ENCODE data around the gene ADAMTS12. TPM values are rescaled to one million over a fixed set of nuclear protein-coding genes. Genes with fewer than 3 reads are reported as not detected.

Gene ADAMTS12
- total RNA-seq, 1 experiment from 2014 or later, result 0.15 TPM

DNA sequence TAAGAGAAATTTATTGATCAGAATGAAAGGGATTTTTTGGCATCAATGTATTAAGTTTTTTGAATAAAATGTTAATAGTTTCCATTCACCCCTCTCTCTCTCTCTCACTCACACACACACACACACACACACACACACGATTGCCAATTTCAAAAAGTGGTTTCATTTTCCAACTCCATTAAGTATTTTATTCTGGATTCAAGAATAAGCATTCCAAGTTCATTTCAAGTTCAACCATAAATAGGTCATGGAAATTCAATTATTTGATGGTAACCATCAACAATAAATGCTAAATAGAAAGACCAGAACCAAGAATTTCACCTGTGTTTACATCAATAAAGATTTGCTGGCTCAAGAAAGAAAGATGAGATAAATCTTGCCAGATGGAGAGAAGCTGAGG lies 171.6 kb downstream of the ADAMTS12 start:
- POLR2A ChIA-PET, result no interaction called here
- CTCF ChIA-PET, result no interaction called here
- no TSS peak for BruUV-seq (replicated peaks)
- H3K4me1 ChIP-seq (ENCODE audit: control insufficient read depth, insufficient read depth, low read length), result no peaks in the 10 kb centered on the region
- H3K27ac ChIP-seq (ENCODE audit: low read length), result no peak overlapping the region
- no peak for DNase-seq (ENCODE audit: low read depth, low spot score)
- no peak for ATAC-seq
- no peak for TF ChIP-seq POLR2AphosphoS5 (IDR thresholded peaks at IDR 0.05; ENCODE audit: low read depth, low read length)
- TF ChIP-seq REST (IDR thresholded peaks at IDR 0.05; ENCODE audit: insufficient read depth in 1 of 2, low read depth in 2 of 2, low read length in 1 of 2), result no peak
- no peak for TF ChIP-seq TCF7L2 (IDR thresholded peaks at IDR 0.05; ENCODE audit: low read depth, low read length)
- TF ChIP-seq, protein P1, sequence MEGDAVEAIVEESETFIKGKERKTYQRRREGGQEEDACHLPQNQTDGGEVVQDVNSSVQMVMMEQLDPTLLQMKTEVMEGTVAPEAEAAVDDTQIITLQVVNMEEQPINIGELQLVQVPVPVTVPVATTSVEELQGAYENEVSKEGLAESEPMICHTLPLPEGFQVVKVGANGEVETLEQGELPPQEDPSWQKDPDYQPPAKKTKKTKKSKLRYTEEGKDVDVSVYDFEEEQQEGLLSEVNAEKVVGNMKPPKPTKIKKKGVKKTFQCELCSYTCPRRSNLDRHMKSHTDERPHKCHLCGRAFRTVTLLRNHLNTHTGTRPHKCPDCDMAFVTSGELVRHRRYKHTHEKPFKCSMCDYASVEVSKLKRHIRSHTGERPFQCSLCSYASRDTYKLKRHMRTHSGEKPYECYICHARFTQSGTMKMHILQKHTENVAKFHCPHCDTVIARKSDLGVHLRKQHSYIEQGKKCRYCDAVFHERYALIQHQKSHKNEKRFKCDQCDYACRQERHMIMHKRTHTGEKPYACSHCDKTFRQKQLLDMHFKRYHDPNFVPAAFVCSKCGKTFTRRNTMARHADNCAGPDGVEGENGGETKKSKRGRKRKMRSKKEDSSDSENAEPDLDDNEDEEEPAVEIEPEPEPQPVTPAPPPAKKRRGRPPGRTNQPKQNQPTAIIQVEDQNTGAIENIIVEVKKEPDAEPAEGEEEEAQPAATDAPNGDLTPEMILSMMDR (IDR thresholded peaks at IDR 0.05), result no peak
- TF ChIP-seq SIN3A (IDR thresholded peaks at IDR 0.05; ENCODE audit: borderline replicate concordance, insufficient read depth, low read depth, low read length), result no peak
- H3K27me3 ChIP-seq (ENCODE audit: control insufficient read depth, insufficient read depth, low read length), result no peaks in the 10 kb centered on the region; the same call in 1 of the 2 replicates
- no peaks in the 10 kb centered on the region for H3K9me3 ChIP-seq (ENCODE audit: control insufficient read depth, insufficient read depth, low read depth, low read length)
- intact Hi-C loops (cut with micrococcal nuclease; ENCODE audit: unreplicated experiment), result no loop called here
- in situ Hi-C loops (cut with HindIII; ENCODE audit: low pct_unique_long_range_greater_than_20kb, low sequenced_read_pairs), result no loop called here
- no peaks in the 10 kb centered on the region for H3K36me3 ChIP-seq (ENCODE audit: control insufficient read depth, insufficient read depth, low read length)
- H3K4me3 ChIP-seq (ENCODE audit: low read depth in 2 of 2, low read length in 2 of 2), result no peak overlapping the region

DNA sequence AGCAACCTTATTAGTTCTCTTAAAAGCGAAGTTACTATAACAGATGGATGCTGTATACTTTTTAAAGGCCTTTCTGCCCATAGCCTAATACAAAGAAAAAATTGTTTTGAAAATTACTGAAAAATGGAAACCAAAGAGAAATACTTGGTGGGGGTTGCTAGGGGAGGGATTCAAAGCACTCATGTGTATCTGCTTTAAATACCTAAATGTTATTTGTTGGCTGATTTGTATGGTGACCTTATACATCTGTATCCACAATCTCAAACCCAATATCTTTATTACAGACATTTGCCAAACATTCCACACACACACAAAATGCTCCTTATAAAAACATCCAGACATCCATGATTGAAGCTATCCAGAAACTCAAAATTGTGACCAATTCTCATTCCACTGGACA lies 172.0 kb downstream of the ADAMTS12 start:
- Histone ChIP-seq H3K27me3 (ENCODE audit: control insufficient read depth, insufficient read depth, low read length) (no peaks in the 10 kb centered on the region; the same call in 1 of the 2 replicates), H3K27ac (ENCODE audit: low read length) (no peak overlapping the region), H3K36me3 (ENCODE audit: control insufficient read depth, insufficient read depth, low read length) (no peaks in the 10 kb centered on the region), H3K4me3 (ENCODE audit: low read depth in 2 of 2, low read length in 2 of 2) (no peak overlapping the region), H3K9me3 (ENCODE audit: control insufficient read depth, insufficient read depth, low read depth, low read length) (no peaks in the 10 kb centered on the region), H3K4me1 (ENCODE audit: control insufficient read depth, insufficient read depth, low read length) (no peaks in the 10 kb centered on the region)
- DNase-seq (ENCODE audit: low read depth, low spot score) (no peak), ATAC-seq (no peak)
- BruUV-seq (replicated peaks), result no TSS peak
- intact Hi-C loops (cut with micrococcal nuclease; ENCODE audit: unreplicated experiment) (no loop called here), in situ Hi-C loops (cut with HindIII; ENCODE audit: low pct_unique_long_range_greater_than_20kb, low sequenced_read_pairs) (no loop called here)
- ChIA-PET CTCF (no interaction called here), POLR2A (no interaction called here)
- TF ChIP-seq SIN3A (IDR thresholded peaks at IDR 0.05; ENCODE audit: borderline replicate concordance, insufficient read depth, low read depth, low read length) (no peak), REST (IDR thresholded peaks at IDR 0.05; ENCODE audit: insufficient read depth in 1 of 2, low read depth in 2 of 2, low read length in 1 of 2) (no peak), TCF7L2 (IDR thresholded peaks at IDR 0.05; ENCODE audit: low read depth, low read length) (no peak), POLR2AphosphoS5 (IDR thresholded peaks at IDR 0.05; ENCODE audit: low read depth, low read length) (no peak)
- TF ChIP-seq, protein P1 (IDR thresholded peaks at IDR 0.05), result no peak
